Retinal pigment epithelial cell (primary cell): ENCODE measurements around the gene DLG1.

ENCODE experiments used
- DNase-seq: peaks from one replicate; pipeline ENCODE4 v3.0.0-alpha.2; 2010; ENCODE audit warnings: low read depth
- H3K4me3 ChIP-seq: 2 replicates; pipeline ENCODE4 v1.5.1; 2011; ENCODE audit warnings: mild to moderate bottlenecking, low read length, control low read depth, moderate library complexity
- CTCF ChIP-seq: conservative IDR thresholded peaks from 2 replicates; pipeline ENCODE4 v1.5.1; 2011; ENCODE audit warnings: low read depth, low read length, control low read depth, inconsistent platforms

DLG1 gene

GRCh38 chr3:197298945-197299854 is 788 bp upstream of the DLG1 start:
- TF ChIP-seq CTCF = no peak
- peak overlapping the region; percentile 84 for H3K4me3 ChIP-seq
- DNase-seq = no peak

- no peak for TF ChIP-seq CTCF
- peak; percentile 48 for DNase-seq
- peak overlapping the region; percentile 84 for H3K4me3 ChIP-seq
Observed at GRCh38 chr3:197297476-197298340, 704 bp downstream of the DLG1 start.

- no peak for DNase-seq
- TF ChIP-seq CTCF = no peak
- H3K4me3 ChIP-seq = peak overlapping the region; percentile 84
Observed at GRCh38 chr3:197297002-197297401, 1.4 kb downstream of the DLG1 start.

- no peak for DNase-seq
- peak overlapping the region; percentile 84 for H3K4me3 ChIP-seq
- TF ChIP-seq CTCF = no peak
Observed at GRCh38 chr3:197296545-197296944, 1.9 kb downstream of the DLG1 start.

GRCh38 chr3:197295871-197296270 is 2.5 kb downstream of the DLG1 start:
- H3K4me3 ChIP-seq = peak overlapping the region; percentile 84
- no peak for DNase-seq
- no peak for TF ChIP-seq CTCF

GRCh38 chr3:197293605-197294237 is 4.7 kb downstream of the DLG1 start:
- TF ChIP-seq CTCF = no peak
- DNase-seq = no peak
- peak overlapping the region; percentile 84 for H3K4me3 ChIP-seq
